DOHH2 (cell line): ENCODE data around the gene PTK7.

Experiments used
- EZH2phosphoT487 ChIP-seq: fragments of 200-600 bp; sonication (generic); IDR thresholded peaks from 2 replicates; pipeline ENCODE4 v1.6.1; 2017; ENCODE audit warnings: borderline replicate concordance, mild to moderate bottlenecking, antibody characterized with exemption, low read length, moderate library complexity, mixed read lengths
- TF ChIP-seq, protein P1 (sequence below): fragments of 200-600 bp; sonication (generic); IDR thresholded peaks from one replicate; pipeline ENCODE4 v1.5.1; 2014; ENCODE audit warnings: antibody characterized with exemption, mild to moderate bottlenecking, low read depth, low read length; ENCODE audit not compliant: poor library complexity, severe bottlenecking

DNA sequence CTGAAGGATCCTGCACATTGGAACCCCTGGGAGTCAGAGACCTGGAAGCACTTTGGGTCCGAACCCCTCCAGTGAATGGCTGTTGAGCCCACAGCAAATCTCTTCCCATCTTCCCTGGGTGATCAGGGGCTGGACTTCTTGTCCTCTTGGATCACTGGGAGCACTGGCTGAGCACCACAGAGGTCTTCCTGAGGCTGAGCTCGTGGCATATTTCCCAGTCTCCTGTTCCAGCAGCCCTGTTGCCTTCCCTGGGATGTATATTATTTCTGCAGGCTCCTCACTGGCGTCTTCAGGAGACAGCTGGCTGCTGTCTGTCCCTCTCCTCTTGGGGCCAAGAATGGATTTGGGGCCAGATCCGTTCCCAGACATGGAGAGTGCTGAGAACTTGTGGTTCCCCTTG lies 43.4 kb downstream of the PTK7 start:
- TF ChIP-seq, protein P1, sequence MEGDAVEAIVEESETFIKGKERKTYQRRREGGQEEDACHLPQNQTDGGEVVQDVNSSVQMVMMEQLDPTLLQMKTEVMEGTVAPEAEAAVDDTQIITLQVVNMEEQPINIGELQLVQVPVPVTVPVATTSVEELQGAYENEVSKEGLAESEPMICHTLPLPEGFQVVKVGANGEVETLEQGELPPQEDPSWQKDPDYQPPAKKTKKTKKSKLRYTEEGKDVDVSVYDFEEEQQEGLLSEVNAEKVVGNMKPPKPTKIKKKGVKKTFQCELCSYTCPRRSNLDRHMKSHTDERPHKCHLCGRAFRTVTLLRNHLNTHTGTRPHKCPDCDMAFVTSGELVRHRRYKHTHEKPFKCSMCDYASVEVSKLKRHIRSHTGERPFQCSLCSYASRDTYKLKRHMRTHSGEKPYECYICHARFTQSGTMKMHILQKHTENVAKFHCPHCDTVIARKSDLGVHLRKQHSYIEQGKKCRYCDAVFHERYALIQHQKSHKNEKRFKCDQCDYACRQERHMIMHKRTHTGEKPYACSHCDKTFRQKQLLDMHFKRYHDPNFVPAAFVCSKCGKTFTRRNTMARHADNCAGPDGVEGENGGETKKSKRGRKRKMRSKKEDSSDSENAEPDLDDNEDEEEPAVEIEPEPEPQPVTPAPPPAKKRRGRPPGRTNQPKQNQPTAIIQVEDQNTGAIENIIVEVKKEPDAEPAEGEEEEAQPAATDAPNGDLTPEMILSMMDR, result no peak
- no peak for TF ChIP-seq EZH2phosphoT487
